ENCODE measurements around the gene SMPD1. TPM values are rescaled to one million over a fixed set of nuclear protein-coding genes. Genes with fewer than 3 reads are reported as not detected.

Gene SMPD1
- total RNA-seq, 4 donors from 2014 or later = 19.2 to 56.1 (median 42.4) TPM

DNA sequence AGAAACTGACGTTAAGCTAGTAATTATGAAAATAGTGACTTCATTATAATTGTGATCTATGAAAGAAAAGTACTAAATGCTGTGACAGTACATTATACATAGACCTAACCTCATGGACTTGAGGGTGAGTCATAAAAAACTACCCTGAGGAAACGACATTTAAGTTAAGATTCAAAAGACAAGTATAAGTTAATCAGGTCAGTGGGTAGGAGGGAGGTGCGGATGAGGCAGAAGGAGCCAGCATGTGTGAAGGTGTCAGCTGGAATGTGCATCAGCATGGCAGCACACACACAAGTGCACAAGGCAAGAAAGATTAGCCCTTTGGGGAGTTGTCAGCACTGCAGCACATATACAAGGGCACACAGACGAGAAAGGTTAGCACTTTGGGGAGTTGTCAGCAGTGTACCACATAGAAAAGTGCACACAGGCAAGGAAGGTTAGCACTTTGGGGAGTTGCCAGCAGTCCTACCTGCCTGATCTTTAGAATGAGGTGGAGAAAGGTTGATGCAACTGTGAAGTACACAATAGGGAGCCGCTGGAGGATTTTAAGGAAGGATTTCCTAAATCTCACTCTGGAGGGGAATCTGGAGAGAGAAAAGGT, 38.4 kb upstream of the SMPD1 start:
- TF ChIP-seq POLR2A (IDR thresholded peaks at IDR 0.05) (no peak), CTCF (IDR thresholded peaks at IDR 0.05 in 4 of 5, conservative IDR thresholded peaks at IDR 0.05 in 1 of 5) (no peak)
- Histone ChIP-seq H3K9me3 (no peaks in the 10 kb centered on the region), H3K36me3 (no peaks in the 10 kb centered on the region), H3K4me1 (peaks cover 0 to 3% of the 10 kb centered on the region in 2 donors), H3K4me3 (no peak overlapping the region), H3K27me3 (no peaks in the 10 kb centered on the region), H3K27ac (no peak overlapping the region)
- DNase-seq (no peak), ATAC-seq (no peak)
- intact Hi-C loops (cut with DNase I; ENCODE audit: low total_unique reads) (loop anchor here (2.0 to 5.0 kb wide), 4 partner anchors 359 to 1715 kb away; partner anchors contain the start of gene OR51D1), in situ Hi-C loops (cut with MboI; ENCODE audit: low sequenced_read_pairs in 4 of 4) (loop anchor here (5.0 to 25.0 kb wide), 6 partner anchors 57 to 340 kb away; partner anchors contain the start of genes CNGA4 (in 1 of the 4), FHIP1B (in 1 of the 4) and OR56A4 (in 1 of the 4))

DNA sequence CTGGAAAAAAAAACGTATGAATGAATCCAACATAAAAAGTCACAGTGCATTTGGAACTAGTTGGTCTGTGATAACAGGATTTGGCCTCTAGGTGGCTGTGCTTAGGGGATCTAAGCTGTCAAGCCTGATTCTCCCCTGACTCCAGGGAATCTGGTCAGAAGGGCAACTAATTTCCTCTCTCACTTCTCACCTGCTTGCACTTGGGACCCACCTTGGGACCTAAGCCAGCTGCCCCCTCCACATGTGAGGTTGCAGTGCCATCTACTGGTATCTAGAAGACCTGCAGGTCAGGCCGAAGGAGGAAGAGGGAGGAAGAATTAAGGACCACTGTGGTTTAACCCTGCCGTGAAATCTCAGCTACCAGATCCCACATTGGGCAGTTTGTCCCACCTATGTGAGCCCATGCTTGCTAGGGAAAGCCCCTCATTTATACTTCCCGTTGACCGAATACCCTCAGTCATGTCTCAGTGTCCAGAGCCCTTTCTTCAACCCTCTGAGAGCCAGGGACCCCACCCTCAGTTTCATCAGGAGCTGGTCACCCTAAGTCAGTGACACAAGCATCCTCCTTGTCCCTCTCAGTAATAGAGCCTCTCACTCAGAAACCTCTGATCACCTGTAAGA, 36.8 kb upstream of the SMPD1 start:
- Histone ChIP-seq H3K4me1 (peaks cover 0 to 3% of the 10 kb centered on the region in 2 donors), H3K27ac (no peak overlapping the region), H3K4me3 (no peak overlapping the region), H3K36me3 (no peaks in the 10 kb centered on the region), H3K27me3 (no peaks in the 10 kb centered on the region), H3K9me3 (no peaks in the 10 kb centered on the region)
- no peak for TF ChIP-seq POLR2A (IDR thresholded peaks at IDR 0.05)
- TF ChIP-seq CTCF (IDR thresholded peaks at IDR 0.05 in 4 of 5, conservative IDR thresholded peaks at IDR 0.05 in 1 of 5) = peak; percentile 79 to 96 (median 94)
- in situ Hi-C loops (cut with MboI; ENCODE audit: low sequenced_read_pairs in 4 of 4) (loop anchor here (5.0 to 25.0 kb wide), 6 partner anchors 59 to 341 kb away; partner anchors contain the start of genes CNGA4 (in 1 of the 4), FHIP1B (in 1 of the 4) and OR56A4 (in 1 of the 4)), intact Hi-C loops (cut with DNase I; ENCODE audit: low total_unique reads) (loop anchor here (1.0 to 5.0 kb wide), 5 partner anchors 102 to 1717 kb away; partner anchors contain the start of gene OR51D1)
- ATAC-seq (peak; percentile 21 to 68), DNase-seq (peak; percentile 18 to 39)

DNA sequence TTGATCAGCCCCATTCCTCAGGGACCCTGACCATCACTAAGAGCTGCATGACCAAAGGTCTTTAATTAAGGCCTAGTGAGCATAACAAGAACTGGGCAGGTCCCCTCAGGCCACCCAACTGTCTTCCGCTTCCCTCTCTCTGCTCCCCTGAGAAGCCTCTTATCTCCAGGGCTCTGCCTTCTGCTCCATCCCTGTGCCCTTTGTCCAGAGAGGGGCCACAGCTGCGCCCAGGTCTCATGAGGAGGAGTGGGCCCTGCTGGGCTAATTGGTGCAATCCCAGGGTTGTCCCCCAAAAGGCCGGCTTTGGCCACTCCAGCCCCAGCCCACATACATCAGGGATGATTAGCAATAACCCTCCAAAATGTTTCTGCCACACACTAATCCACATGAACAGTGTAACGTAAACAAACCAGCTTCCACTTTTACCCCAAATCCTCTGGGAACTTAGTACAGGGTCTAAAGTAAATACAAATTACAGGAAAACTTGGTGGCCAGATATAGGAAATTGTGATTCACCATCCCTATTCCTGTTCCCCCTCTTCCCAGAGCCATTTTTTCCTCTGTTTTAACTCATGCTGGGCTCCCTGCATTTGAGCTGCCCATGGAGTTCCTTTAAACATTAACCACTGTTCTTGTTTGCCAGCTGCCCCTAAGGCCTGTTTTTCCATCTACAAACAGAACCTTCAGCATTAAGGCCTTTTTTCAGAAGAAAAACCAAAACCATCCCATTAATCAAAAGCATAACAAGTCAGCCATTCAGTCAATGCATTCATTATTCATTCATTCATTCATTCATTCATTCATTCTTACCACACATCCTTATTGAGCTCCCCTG, 35.4 kb upstream of the SMPD1 start:
- in situ Hi-C loops (cut with MboI; ENCODE audit: low sequenced_read_pairs in 4 of 4) = loop anchor here (5.0 to 25.0 kb wide), 6 partner anchors 60 to 343 kb away; partner anchors contain the start of genes CNGA4 (in 1 of the 4), FHIP1B (in 1 of the 4) and OR56A4 (in 1 of the 4)
- no peak overlapping the region for H3K4me3 ChIP-seq
- no peaks in the 10 kb centered on the region for H3K27me3 ChIP-seq
- ATAC-seq (no peak), DNase-seq (no peak)
- TF ChIP-seq POLR2A (IDR thresholded peaks at IDR 0.05) (no peak), CTCF (IDR thresholded peaks at IDR 0.05 in 4 of 5, conservative IDR thresholded peaks at IDR 0.05 in 1 of 5) (no peak)
- no peak overlapping the region for H3K27ac ChIP-seq
- no peaks in the 10 kb centered on the region for H3K9me3 ChIP-seq
- peaks cover 0 to 3% of the 10 kb centered on the region in 2 donors for H3K4me1 ChIP-seq
- no peaks in the 10 kb centered on the region for H3K36me3 ChIP-seq
- intact Hi-C loops (cut with DNase I; ENCODE audit: low total_unique reads) = loop anchor here (5.0 kb wide), 2 partner anchors 878 to 1233 kb away; no protein-coding TSS in a partner anchor

DNA sequence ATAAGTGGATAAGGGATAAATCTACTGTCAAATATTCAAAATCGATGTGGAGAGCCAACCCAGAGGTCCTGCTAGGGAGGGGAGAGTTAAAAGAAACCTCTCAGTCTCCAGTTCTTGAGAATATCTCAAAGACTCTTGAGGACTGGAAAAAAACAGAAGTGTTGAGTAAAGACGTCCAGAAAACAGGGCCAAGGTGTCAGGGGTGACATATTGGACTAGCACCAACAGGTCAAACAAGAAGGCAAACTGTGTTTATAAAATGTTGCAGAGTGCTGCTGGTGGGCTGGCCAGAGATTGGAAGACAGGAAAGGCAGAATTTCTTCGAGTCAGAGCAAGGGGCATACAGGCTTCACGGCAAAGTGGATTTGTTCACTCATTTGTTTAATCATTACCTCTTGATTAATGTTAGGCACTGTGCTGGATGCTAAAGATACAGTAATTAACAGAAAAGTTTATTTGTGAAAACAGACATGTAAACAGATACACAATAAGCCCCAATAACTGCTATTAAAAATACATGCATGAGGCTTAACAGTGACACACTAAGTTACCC, 33.7 kb upstream of the SMPD1 start:
- TF ChIP-seq POLR2A (IDR thresholded peaks at IDR 0.05) (no peak), CTCF (IDR thresholded peaks at IDR 0.05 in 4 of 5, conservative IDR thresholded peaks at IDR 0.05 in 1 of 5) (no peak)
- H3K9me3 ChIP-seq = no peaks in the 10 kb centered on the region
- no peak for DNase-seq
- H3K4me3 ChIP-seq = no peak overlapping the region
- H3K27ac ChIP-seq = no peak overlapping the region
- H3K4me1 ChIP-seq = no peaks in the 10 kb centered on the region
- ATAC-seq = no peak
- in situ Hi-C loops (cut with MboI; ENCODE audit: low sequenced_read_pairs in 4 of 4) (loop anchor here (10.0 to 25.0 kb wide), 5 partner anchors 62 to 344 kb away; partner anchors contain the start of genes CNGA4 (in 1 of the 4), FHIP1B (in 1 of the 4) and OR56A4 (in 1 of the 4)), intact Hi-C loops (cut with DNase I; ENCODE audit: low total_unique reads) (no loop called here)
- no peaks in the 10 kb centered on the region for H3K27me3 ChIP-seq
- H3K36me3 ChIP-seq = no peaks in the 10 kb centered on the region
